HCT116 (cell line): ENCODE measurements around the gene BRAT1. TPM values are rescaled to one million over a fixed set of nuclear protein-coding genes. Genes with fewer than 3 reads are reported as not detected.

Experiments
- ATAC-seq: fragments of 200-7000 bp; cut with Tn5 transposase; 2 replicates; pipeline ENCODE4 v1.9.1; 2020; ENCODE audit warnings: mild to moderate bottlenecking, moderate library complexity
- BruUV-seq: library from RNA; stranded (reverse); fragments of 400-500 nt; replicated peaks from 2 replicates; lab custom pipeline; 2021; lab: Mats Ljungman, UMichigan
- CTCF ChIA-PET: fragments of 300-600 bp; sonication (Branson Sonifier 250); formaldehyde crosslinking; loops from one replicate; lab custom pipeline; 2021; ENCODE audit warnings: antibody characterized with exemption; lab: Charles Lee
- POLR2A ChIA-PET: fragments of 300-600, 350-600 bp; sonication (Branson Sonifier 250); formaldehyde crosslinking; loops from one replicate; lab custom pipeline; 2021; ENCODE audit warnings: antibody characterized with exemption; lab: Charles Lee
- RAD21 ChIA-PET, 2 experiments: fragments of 300-600 bp; sonication (Branson Sonifier 250); formaldehyde crosslinking; loops; one replicate each; lab custom pipeline; 2023; ENCODE audit warnings: low total read pairs in 2 of 2; ENCODE audit not compliant: uncharacterized antibody in 2 of 2, unreplicated experiment in 2 of 2, low non-redundant PET in 1 of 2; lab: Charles Lee
- DNase-seq: peaks from one replicate; pipeline ENCODE4 v3.0.0-alpha.2; 2010; ENCODE audit warnings: low read depth, low spot score
- H2AFZ ChIP-seq: fragments of 200-600 bp; shearing (Covaris generic), sonication (generic); 2 replicates; pipeline ENCODE4 v1.6.1; 2017; ENCODE audit warnings: low read depth, mixed run types, mixed read lengths, antibody characterized with exemption, low read length; ENCODE audit not compliant: poor library complexity, severe bottlenecking
- H3K27ac ChIP-seq: 2 replicates; pipeline ENCODE4 v1.5.1; 2012; ENCODE audit warnings: low read depth, low read length
- H3K27me3 ChIP-seq: fragments of 200-600 bp; sonication (generic); 2 replicates; pipeline ENCODE4 v1.6.1; 2016; ENCODE audit warnings: mixed run types, low read length, mixed read lengths; ENCODE audit not compliant: insufficient read depth
- H3K36me3 ChIP-seq, 2 experiments: fragments of 200-500 bp in 1 of 2; fragments of 200-600 bp in 1 of 2; sonication (Bioruptor generic) in 1 of 2; sonication (generic) in 1 of 2; 2 replicates each; pipeline versions ENCODE4 v1.5.1 to v1.6.1; 2014 to 2016; ENCODE audit warnings: low read length in 2 of 2, inconsistent platforms in 1 of 2, mixed read lengths in 1 of 2, mixed run types in 1 of 2; ENCODE audit not compliant: insufficient read depth in 2 of 2, control insufficient read depth in 1 of 2
- H3K4me1 ChIP-seq, 2 experiments: fragments of 200-600 bp in 1 of 2; sonication (generic) in 1 of 2; 2 replicates each; pipeline versions ENCODE4 v1.5.1 to v1.6.1; 2012 to 2017; ENCODE audit warnings: low read length in 2 of 2, inconsistent platforms in 1 of 2, mild to moderate bottlenecking in 1 of 2, mixed read lengths in 1 of 2, mixed run types in 1 of 2, moderate library complexity in 1 of 2; ENCODE audit not compliant: insufficient read depth in 2 of 2, control insufficient read depth in 1 of 2
- H3K4me2 ChIP-seq: fragments of 200-600 bp; sonication (generic); 2 replicates; pipeline ENCODE4 v1.6.1; 2017; ENCODE audit warnings: mixed run types, low read length, mixed read lengths
- H3K4me3 ChIP-seq, 2 experiments: fragments of 200-600 bp in 1 of 2; sonication (generic) in 1 of 2; replicated peaks in 1 of 2; 2 replicates each; pipeline ENCODE4 v1.5.1; 2011 to 2016; ENCODE audit warnings: low read length in 2 of 2, control low read depth in 1 of 2, low read depth in 1 of 2, mild to moderate bottlenecking in 1 of 2, mixed read lengths in 1 of 2, mixed run types in 1 of 2
- H3K79me2 ChIP-seq: fragments of 200-600 bp; sonication (generic); 2 replicates; pipeline ENCODE4 v1.6.1; 2017; ENCODE audit warnings: mild to moderate bottlenecking, mixed run types, low read length, moderate library complexity, mixed read lengths; ENCODE audit not compliant: insufficient read depth
- H3K9ac ChIP-seq: fragments of 200-600 bp; sonication (generic); 2 replicates; pipeline ENCODE4 v1.6.1; 2016; ENCODE audit warnings: low read length, mixed read lengths
- H3K9me2 ChIP-seq: fragments of 200-600 bp; sonication (generic), shearing (Covaris generic); 2 replicates; pipeline ENCODE4 v1.6.1; 2017; ENCODE audit warnings: mixed run types, mild to moderate bottlenecking, moderate library complexity; ENCODE audit not compliant: insufficient read depth
- H3K9me3 ChIP-seq, 2 experiments: fragments of 200-500 bp in 1 of 2; fragments of 200-600 bp in 1 of 2; sonication (Bioruptor generic) in 1 of 2; sonication (generic) in 1 of 2; 2 replicates each; pipeline ENCODE4 v1.6.1; 2014 to 2017; ENCODE audit warnings: low read length in 2 of 2, mixed read lengths in 2 of 2, inconsistent platforms in 1 of 2, low read depth in 1 of 2, mild to moderate bottlenecking in 1 of 2, mixed run types in 1 of 2, moderate library complexity in 1 of 2; ENCODE audit not compliant: control insufficient read depth in 1 of 2, insufficient read depth in 1 of 2
- H4K20me1 ChIP-seq: fragments of 200-600 bp; sonication (generic), shearing (Covaris generic); 2 replicates; pipeline ENCODE4 v1.6.1; 2017; ENCODE audit warnings: mixed run types, mild to moderate bottlenecking, moderate library complexity; ENCODE audit not compliant: insufficient read depth
- ATF3 ChIP-seq: IDR thresholded peaks from 2 replicates; pipeline ENCODE4 v1.6.1; 2012
- ELF1 ChIP-seq: IDR thresholded peaks from 2 replicates; pipeline ENCODE4 v1.6.1; 2012; ENCODE audit warnings: low read depth, borderline replicate concordance
- EZH2 ChIP-seq: fragments of 200-600 bp; sonication (generic); IDR thresholded peaks from 2 replicates; pipeline ENCODE4 v1.6.1; 2017; ENCODE audit warnings: antibody characterized with exemption, mixed run types
- REST ChIP-seq: IDR thresholded peaks from 2 replicates; pipeline ENCODE4 v1.6.1; 2012; ENCODE audit warnings: low read depth
- ZFX ChIP-seq: fragments of 450-650 bp; IDR thresholded peaks from 2 replicates; pipeline ENCODE4 v1.6.1; 2017
- ZNF274 ChIP-seq: fragments of 200-500 bp; sonication (Bioruptor generic); IDR thresholded peaks from 2 replicates; pipeline ENCODE4 v1.6.1; 2014; ENCODE audit warnings: mild to moderate bottlenecking, low read depth, low read length, inconsistent platforms
- intact Hi-C: fragments of 100-400 bp; cut with micrococcal nuclease; formaldehyde crosslinking; loops from 2 replicates; pipeline ENCODE4 v1.10.0; 2022
- total RNA-seq: library from RNA; stranded (reverse); gene quantifications from one replicate; pipeline ENCODE4 v1.2.1, GENCODE V29; 2021; ENCODE audit not compliant: unreplicated experiment

The BRAT1 gene
- total RNA-seq, 1 experiment from 2014 or later, result 47.6 TPM

GRCh38 chr7:2515424-2516193, 39.7 kb downstream of the BRAT1 start (continued):
- TF ChIP-seq REST (no peak), ZFX (no peak), ATF3 (no peak), ELF1 (no peak), ZNF274 (no peak), EZH2 (no peak)

GRCh38 chr7:2514473-2515423, 40.6 kb downstream of the BRAT1 start:
- ATAC-seq (no peak), DNase-seq (no peak)
- ChIA-PET POLR2A (no interaction called here), CTCF (no interaction called here), RAD21 (no interaction called here)
- Histone ChIP-seq H3K27ac (no peak overlapping the region), H3K4me1 (peaks cover 8 to 26% of the 10 kb centered on the region in 2 experiments; a peak in 3 of 4 replicates), H3K9me3 (no peaks in the 10 kb centered on the region), H4K20me1 (no peaks in the 10 kb centered on the region), H3K9ac (no peak overlapping the region), H3K36me3 (no peaks in the 10 kb centered on the region), H3K4me2 (no peak overlapping the region), H3K9me2 (no peaks in the 10 kb centered on the region), H3K27me3 (no peaks in the 10 kb centered on the region), H3K4me3 (no peak overlapping the region), H3K79me2 (no peaks in the 10 kb centered on the region), H2AFZ (no peak overlapping the region)
- BruUV-seq, result no TSS peak
- no peak for TF ChIP-seq REST
- no peak for TF ChIP-seq EZH2
- intact Hi-C loops, result no loop called here
